Upper lobe of left lung (tissue), 4 donors: Measurements from ENCODE around the gene FAM171A1.

Experiments
- CTCF ChIP-seq, 6 experiments: fragments of 450-650 bp in 4 of 6; fragments of 200-600 bp in 2 of 6; sonication (generic) in 2 of 6; IDR thresholded peaks; one replicate each; pipeline ENCODE4 v1.5.1; 2016 to 2019; ENCODE audit warnings: antibody characterized with exemption in 6 of 6
- POLR2A ChIP-seq, 4 donors: fragments of 450-650 bp; IDR thresholded peaks; one replicate each; pipeline ENCODE4 v1.5.1; 2016 to 2017; ENCODE audit warnings: antibody characterized with exemption in 4 of 4, mild to moderate bottlenecking in 2 of 4

- TF ChIP-seq CTCF (IDR thresholded peaks at IDR 0.05) = no peak
- TF ChIP-seq POLR2A (IDR thresholded peaks at IDR 0.05) = no peak
These were observed 80.4 kb downstream of the FAM171A1 start for GRCh38 chr10:15290671-15291070.
